BE2C (cell line): ENCODE data around the gene GALNT2.

Experiments
- DNase-seq: peaks from one replicate; pipeline ENCODE4 v3.0.0-alpha.2; 2020
- H3K27me3 ChIP-seq: fragments of 250-450 bp; sonication (Bioruptor Pico); 2 replicates; pipeline ENCODE4 v1.5.1; 2020; ENCODE audit warnings: mild to moderate bottlenecking
- H3K36me3 ChIP-seq: fragments of 250-450 bp; sonication (Bioruptor Pico); 2 replicates; pipeline ENCODE4 v1.5.1; 2020; ENCODE audit warnings: mild to moderate bottlenecking
- H3K4me1 ChIP-seq: fragments of 250-450 bp; sonication (Bioruptor Pico); 2 replicates; pipeline ENCODE4 v1.5.1; 2020
- H3K4me3 ChIP-seq: 2 replicates; pipeline ENCODE4 v1.5.1; 2011; ENCODE audit warnings: low read depth, low read length
- H3K9me3 ChIP-seq: fragments of 250-450 bp; sonication (Bioruptor Pico); 2 replicates; pipeline ENCODE4 v1.5.1; 2020
- CTCF ChIP-seq: IDR thresholded peaks from 2 replicates; pipeline ENCODE4 v1.5.1; 2012; ENCODE audit warnings: mild to moderate bottlenecking, low read depth, low read length

The GALNT2 gene

GRCh38 chr1:230163719-230164118 lies 96.7 kb downstream of the GALNT2 start:
- Histone ChIP-seq H3K27me3 (no peaks in the 10 kb centered on the region), H3K9me3 (no peaks in the 10 kb centered on the region), H3K36me3 (no peaks in the 10 kb centered on the region), H3K4me1 (peaks cover 3% of the 10 kb centered on the region), H3K4me3 (no peak overlapping the region)
- TF ChIP-seq CTCF: no peak
- no peak for DNase-seq

- no peak for TF ChIP-seq CTCF
- Histone ChIP-seq H3K36me3 (no peaks in the 10 kb centered on the region), H3K27me3 (no peaks in the 10 kb centered on the region), H3K9me3 (no peaks in the 10 kb centered on the region), H3K4me3 (no peak overlapping the region), H3K4me1 (no peaks in the 10 kb centered on the region)
- DNase-seq: no peak
Measured at GRCh38 chr1:230165536-230165935, 98.5 kb downstream of the GALNT2 start.

GRCh38 chr1:230166366-230167132 lies 99.5 kb downstream of the GALNT2 start:
- Histone ChIP-seq H3K4me1 (no peaks in the 10 kb centered on the region), H3K4me3 (no peak overlapping the region), H3K36me3 (no peaks in the 10 kb centered on the region), H3K9me3 (no peaks in the 10 kb centered on the region), H3K27me3 (no peaks in the 10 kb centered on the region)
- DNase-seq: no peak
- TF ChIP-seq CTCF: no peak

DNA sequence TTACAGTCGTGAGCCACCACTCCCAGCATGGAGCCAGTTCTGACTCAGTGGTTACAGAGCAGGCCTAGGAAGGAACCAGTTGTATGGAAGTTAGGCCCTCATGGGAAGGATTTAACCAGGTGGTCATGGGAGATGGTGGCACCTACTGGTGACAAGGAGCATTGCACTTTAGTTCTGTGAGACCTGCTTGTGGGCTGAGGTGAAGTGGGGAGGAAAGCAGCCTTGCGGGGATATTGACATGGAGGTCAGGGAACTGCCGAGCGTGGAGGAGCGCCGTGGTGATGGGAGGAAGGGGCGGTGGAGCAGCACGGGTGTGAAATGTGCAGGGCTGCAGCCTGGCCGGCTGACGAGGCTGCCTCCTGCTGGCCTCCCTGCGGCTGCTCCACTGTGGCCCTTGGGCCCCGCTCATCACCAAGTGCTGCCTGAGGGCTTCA lies 100.4 kb downstream of the GALNT2 start:
- peaks cover 6% of the 10 kb centered on the region for H3K4me1 ChIP-seq
- H3K9me3 ChIP-seq: no peaks in the 10 kb centered on the region
- H3K36me3 ChIP-seq: no peaks in the 10 kb centered on the region
- H3K27me3 ChIP-seq: no peaks in the 10 kb centered on the region
- no peak overlapping the region for H3K4me3 ChIP-seq
- TF ChIP-seq CTCF: peak; percentile 92
- DNase-seq: peak; percentile 48

GRCh38 chr1:230169454-230170152 lies 102.6 kb downstream of the GALNT2 start:
- no peaks in the 10 kb centered on the region for H3K27me3 ChIP-seq
- H3K4me3 ChIP-seq: no peak overlapping the region
- no peaks in the 10 kb centered on the region for H3K9me3 ChIP-seq
- peaks cover 12% of the 10 kb centered on the region for H3K4me1 ChIP-seq
- no peak for TF ChIP-seq CTCF
- no peak for DNase-seq
- no peaks in the 10 kb centered on the region for H3K36me3 ChIP-seq

- H3K9me3 ChIP-seq: no peaks in the 10 kb centered on the region
- peaks cover 15% of the 10 kb centered on the region for H3K4me1 ChIP-seq
- H3K36me3 ChIP-seq: no peaks in the 10 kb centered on the region
- H3K4me3 ChIP-seq: no peak overlapping the region
- no peaks in the 10 kb centered on the region for H3K27me3 ChIP-seq
- no peak for TF ChIP-seq CTCF
- no peak for DNase-seq
Measured at GRCh38 chr1:230170153-230170547, 103.1 kb downstream of the GALNT2 start.
